SK-N-SH (cell line): ENCODE data around the gene LMAN1L. TPM values are rescaled to one million over a fixed set of nuclear protein-coding genes. Genes with fewer than 3 reads are reported as not detected.

Source experiments
- CTCF ChIA-PET: fragments of 300-600, 350-600 bp; formaldehyde crosslinking; extraction: SDS; loops from one replicate; lab custom pipeline; 2021; lab: Yijun Ruan, JAX
- POLR2A ChIA-PET: fragments of 350-600 bp; sonication (Branson Sonifier 250); formaldehyde crosslinking; extraction: SDS; loops from one replicate; lab custom pipeline; 2020; ENCODE audit warnings: antibody characterized with exemption, inconsistent platforms; lab: Yijun Ruan, JAX
- DNase-seq: peaks from one replicate; pipeline ENCODE4 v3.0.0; 2012
- H2AFZ ChIP-seq: fragments of 200-600 bp; sonication (generic); 2 replicates; pipeline ENCODE4 v1.8.1; 2016; ENCODE audit warnings: antibody characterized with exemption, mild to moderate bottlenecking, low read depth
- H3F3A ChIP-seq: fragments of 200-600 bp; sonication (generic); replicated peaks from 2 replicates; pipeline ENCODE3; 2016; ENCODE audit warnings: antibody characterized with exemption, mild to moderate bottlenecking; ENCODE audit not compliant: insufficient read depth
- H3K27ac ChIP-seq, 2 experiments: fragments of 200-500 bp in 1 of 2; fragments of 200-600 bp in 1 of 2; sonication (Bioruptor generic) in 1 of 2; sonication (generic), shearing (Covaris generic) in 1 of 2; 2 replicates each; pipeline versions ENCODE4 v1.5.1 to v1.6.1; 2014 to 2016; ENCODE audit warnings: low read depth in 2 of 2, inconsistent platforms in 1 of 2, low read length in 1 of 2, mild to moderate bottlenecking in 1 of 2, mixed read lengths in 1 of 2
- H3K27me3 ChIP-seq: fragments of 200-600 bp; sonication (generic), shearing (Covaris generic); 2 replicates; pipeline ENCODE4 v1.6.1; 2016; ENCODE audit warnings: mixed run types; ENCODE audit not compliant: insufficient read depth
- H3K36me3 ChIP-seq, 2 experiments: fragments of 200-500 bp in 1 of 2; fragments of 200-600 bp in 1 of 2; sonication (Bioruptor generic) in 1 of 2; sonication (generic) in 1 of 2; replicated peaks in 1 of 2; 2 replicates each; pipeline versions ENCODE3 to v1.5.1; 2014 to 2016; ENCODE audit warnings: low read length in 1 of 2, mild to moderate bottlenecking in 1 of 2; ENCODE audit not compliant: insufficient read depth in 2 of 2, control insufficient read depth in 1 of 2
- H3K4me1 ChIP-seq, 2 experiments: fragments of 200-500 bp in 1 of 2; fragments of 200-600 bp in 1 of 2; sonication (Bioruptor generic) in 1 of 2; sonication (generic), shearing (Covaris generic) in 1 of 2; 2 replicates each; pipeline versions ENCODE4 v1.5.1 to v1.6.1; 2014 to 2016; ENCODE audit warnings: low read depth in 1 of 2, low read length in 1 of 2, mixed run types in 1 of 2; ENCODE audit not compliant: insufficient read depth in 2 of 2, control insufficient read depth in 1 of 2
- H3K4me2 ChIP-seq: fragments of 200-600 bp; sonication (generic), shearing (Covaris generic); 2 replicates; pipeline ENCODE4 v1.6.1; 2017; ENCODE audit warnings: mixed run types
- H3K4me3 ChIP-seq, 2 experiments: fragments of 200-500 bp in 1 of 2; fragments of 200-600 bp in 1 of 2; sonication (Bioruptor generic) in 1 of 2; sonication (generic), shearing (Covaris generic) in 1 of 2; 2 replicates each; pipeline versions ENCODE4 v1.5.1 to v1.8.1; 2014 to 2016; ENCODE audit warnings: low read depth in 2 of 2, inconsistent platforms in 1 of 2, low read length in 1 of 2, mild to moderate bottlenecking in 1 of 2, mixed read lengths in 1 of 2, moderate library complexity in 1 of 2
- H3K79me2 ChIP-seq: fragments of 200-600 bp; sonication (generic); 2 replicates; pipeline ENCODE4 v1.8.1; 2017; ENCODE audit warnings: mild to moderate bottlenecking; ENCODE audit not compliant: insufficient read depth
- H3K9ac ChIP-seq: fragments of 200-600 bp; sonication (generic); 2 replicates; pipeline ENCODE4 v1.6.1; 2017; ENCODE audit warnings: mixed run types
- H3K9me2 ChIP-seq: fragments of 200-600 bp; sonication (generic); 2 replicates; pipeline ENCODE4 v1.6.1; 2017; ENCODE audit warnings: mixed run types
- H3K9me3 ChIP-seq: fragments of 200-600 bp; sonication (generic); 2 replicates; pipeline ENCODE4 v1.6.1; 2017; ENCODE audit warnings: mixed run types, mild to moderate bottlenecking, moderate library complexity
- H4K20me1 ChIP-seq: fragments of 200-600 bp; sonication (generic); 2 replicates; pipeline ENCODE4 v1.6.1; 2017; ENCODE audit warnings: mild to moderate bottlenecking, mixed run types; ENCODE audit not compliant: insufficient read depth
- EZH2phosphoT487 ChIP-seq: fragments of 200-600 bp; sonication (generic); IDR thresholded peaks from 2 replicates; pipeline ENCODE4 v1.6.1; 2017; ENCODE audit warnings: low read depth, mixed run types, mild to moderate bottlenecking, antibody characterized with exemption, moderate library complexity, borderline replicate concordance
- FOSL2 ChIP-seq: IDR thresholded peaks from 2 replicates; pipeline ENCODE4 v1.4.0; 2012; ENCODE audit warnings: low read depth, mild to moderate bottlenecking, moderate library complexity, borderline replicate concordance
- FOXM1 ChIP-seq: IDR thresholded peaks from 2 replicates; pipeline ENCODE4 v1.4.0; 2012; ENCODE audit warnings: low read depth, mild to moderate bottlenecking
- GABPA ChIP-seq: IDR thresholded peaks from 2 replicates; pipeline ENCODE4 v1.4.0; 2012; ENCODE audit warnings: low read depth, mild to moderate bottlenecking
- RAD21 ChIP-seq: IDR thresholded peaks from 2 replicates; pipeline ENCODE4 v1.6.1; 2012; ENCODE audit warnings: mild to moderate bottlenecking, low read length
- RCOR1 ChIP-seq: fragments of 150-350 bp; IDR thresholded peaks from 2 replicates; pipeline ENCODE4 v1.6.1; 2017; ENCODE audit warnings: antibody characterized with exemption, low read length
- RXRA ChIP-seq: IDR thresholded peaks from 2 replicates; pipeline ENCODE4 v1.4.0; 2012; ENCODE audit warnings: low read depth, mild to moderate bottlenecking, borderline replicate concordance
- TAF1 ChIP-seq: IDR thresholded peaks from 2 replicates; pipeline ENCODE4 v1.6.1; 2012; ENCODE audit warnings: low read depth, mild to moderate bottlenecking, low read length, moderate library complexity, borderline replicate concordance
- TEAD4 ChIP-seq: IDR thresholded peaks from 2 replicates; pipeline ENCODE4 v1.4.0; 2012; ENCODE audit warnings: mild to moderate bottlenecking, borderline replicate concordance; ENCODE audit not compliant: insufficient read depth
- WGBS: methylation state at CpG from one replicate; pipeline ENCODE4 v1.1.6; 2017; ENCODE audit warnings: low lambda C conversion rate; 5-methylcytosine and 5-hydroxymethylcytosine counted together
- polyA plus RNA-seq, 3 experiments: library from polyadenylated mRNA; depleted of rRNA; stranded (reverse); fragments of >200 nt; gene quantifications; 2 replicates each; pipeline ENCODE4 v1.2.3, GENCODE V29; 2012
- TF ChIP-seq, protein P1 (sequence below): fragments of 200-600 bp; sonication (generic); IDR thresholded peaks from 2 replicates; pipeline ENCODE4 v1.6.1; 2017; ENCODE audit warnings: antibody characterized with exemption, mild to moderate bottlenecking, moderate library complexity
- TF ChIP-seq, protein P2 (sequence below): IDR thresholded peaks from 2 replicates; pipeline ENCODE4 v1.4.0; 2012; ENCODE audit warnings: low read depth, borderline replicate concordance

LMAN1L gene
- polyA plus RNA-seq, 1 of the 3 experiments (the other 2 are of a cell fraction) = 0.02 TPM

DNA sequence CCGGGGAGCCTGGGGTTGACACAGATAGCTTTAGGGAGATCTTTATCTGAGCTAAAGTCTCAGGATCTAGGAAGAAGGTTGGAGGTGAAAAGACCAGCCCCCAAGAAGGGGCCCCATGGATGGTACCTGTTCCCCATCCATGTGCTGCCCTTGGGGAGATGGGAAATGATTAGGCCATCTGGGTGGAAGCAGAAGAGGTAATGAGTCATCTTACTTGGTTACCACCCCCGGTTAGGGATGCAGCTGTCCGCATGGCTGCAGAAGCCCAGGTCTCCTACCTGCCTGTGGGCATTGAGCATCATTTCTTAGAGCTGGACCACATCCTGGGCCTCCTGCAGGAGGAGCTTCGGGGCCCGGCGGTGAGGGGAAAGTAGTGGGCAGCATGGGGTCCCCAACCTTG is 10.7 kb downstream of the LMAN1L start:
- no peaks in the 10 kb centered on the region for H4K20me1 ChIP-seq
- H3K36me3 ChIP-seq = no peaks in the 10 kb centered on the region
- H3K4me2 ChIP-seq = no peak overlapping the region
- peaks cover 0 to 19% of the 10 kb centered on the region in 2 experiments; a peak in 1 of 4 replicates for H3K4me1 ChIP-seq
- POLR2A ChIA-PET = no interaction called here
- CTCF ChIA-PET = interaction anchor here (0.5 to 3.8 kb wide), 9 partner anchors 13 to 191 kb away, joined by 3 to 12 read pairs (median 3); partner anchors contain the start of gene CSK
- no peak overlapping the region for H3K4me3 ChIP-seq
- H3F3A ChIP-seq = no peaks in the 10 kb centered on the region
- H3K9ac ChIP-seq = no peak overlapping the region
- no peaks in the 10 kb centered on the region for H3K79me2 ChIP-seq
- H3K27me3 ChIP-seq = peaks cover 24% of the 10 kb centered on the region; the same call in 1 of the 2 replicates
- DNase-seq = no peak
- WGBS = 64% methylated on average over 6 of the region's 6 CpGs
- H2AFZ ChIP-seq = no peak overlapping the region
- TF ChIP-seq, protein P1, sequence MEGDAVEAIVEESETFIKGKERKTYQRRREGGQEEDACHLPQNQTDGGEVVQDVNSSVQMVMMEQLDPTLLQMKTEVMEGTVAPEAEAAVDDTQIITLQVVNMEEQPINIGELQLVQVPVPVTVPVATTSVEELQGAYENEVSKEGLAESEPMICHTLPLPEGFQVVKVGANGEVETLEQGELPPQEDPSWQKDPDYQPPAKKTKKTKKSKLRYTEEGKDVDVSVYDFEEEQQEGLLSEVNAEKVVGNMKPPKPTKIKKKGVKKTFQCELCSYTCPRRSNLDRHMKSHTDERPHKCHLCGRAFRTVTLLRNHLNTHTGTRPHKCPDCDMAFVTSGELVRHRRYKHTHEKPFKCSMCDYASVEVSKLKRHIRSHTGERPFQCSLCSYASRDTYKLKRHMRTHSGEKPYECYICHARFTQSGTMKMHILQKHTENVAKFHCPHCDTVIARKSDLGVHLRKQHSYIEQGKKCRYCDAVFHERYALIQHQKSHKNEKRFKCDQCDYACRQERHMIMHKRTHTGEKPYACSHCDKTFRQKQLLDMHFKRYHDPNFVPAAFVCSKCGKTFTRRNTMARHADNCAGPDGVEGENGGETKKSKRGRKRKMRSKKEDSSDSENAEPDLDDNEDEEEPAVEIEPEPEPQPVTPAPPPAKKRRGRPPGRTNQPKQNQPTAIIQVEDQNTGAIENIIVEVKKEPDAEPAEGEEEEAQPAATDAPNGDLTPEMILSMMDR = no peak
- no peak for TF ChIP-seq RXRA
- TF ChIP-seq RAD21 = no peak
- no peaks in the 10 kb centered on the region for H3K9me3 ChIP-seq
- no peak overlapping the region for H3K27ac ChIP-seq
- no peaks in the 10 kb centered on the region for H3K9me2 ChIP-seq

DNA sequence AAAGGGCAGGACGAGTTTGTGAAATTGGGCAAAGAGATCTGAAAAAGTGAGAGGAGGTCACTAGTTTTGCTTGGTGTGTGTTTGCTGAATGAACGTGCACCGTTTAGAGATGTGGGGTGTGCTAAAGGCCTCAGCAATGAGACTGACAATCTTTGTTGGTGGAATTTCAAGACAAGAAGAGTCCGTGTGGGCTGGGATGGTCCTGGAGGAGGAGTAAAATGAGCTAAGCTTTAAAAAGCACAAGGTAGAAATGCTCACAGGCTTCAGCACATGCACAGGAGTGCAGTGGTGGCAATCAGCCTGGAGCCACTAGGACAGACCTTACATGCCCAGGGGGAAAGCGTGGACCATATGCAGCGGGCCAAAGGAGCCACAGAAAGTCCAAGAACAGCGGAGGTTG is 12.3 kb downstream of the LMAN1L start:
- WGBS = 36% methylated on average over 7 of the region's 7 CpGs
- no peaks in the 10 kb centered on the region for H3K36me3 ChIP-seq
- peaks cover 0 to 19% of the 10 kb centered on the region in 2 experiments; a peak in 1 of 4 replicates for H3K4me1 ChIP-seq
- H4K20me1 ChIP-seq = no peaks in the 10 kb centered on the region
- H3K4me2 ChIP-seq = no peak overlapping the region
- no peak overlapping the region for H2AFZ ChIP-seq
- H3K79me2 ChIP-seq = no peaks in the 10 kb centered on the region
- H3K9me3 ChIP-seq = no peaks in the 10 kb centered on the region
- ChIA-PET CTCF (interaction anchor here (1.0 to 10.2 kb wide), 7 partner anchors 8 to 126 kb away, joined by 4 to 82 read pairs (median 7); partner anchors contain the start of gene CSK), POLR2A (no interaction called here)
- H3F3A ChIP-seq = no peaks in the 10 kb centered on the region
- H3K9me2 ChIP-seq = no peaks in the 10 kb centered on the region
- H3K9ac ChIP-seq = no peak overlapping the region
- no peak for DNase-seq
- H3K4me3 ChIP-seq = no peak overlapping the region
- H3K27me3 ChIP-seq = peaks cover 24% of the 10 kb centered on the region; the same call in 1 of the 2 replicates
- no peak overlapping the region for H3K27ac ChIP-seq
- TF ChIP-seq, protein P2, sequence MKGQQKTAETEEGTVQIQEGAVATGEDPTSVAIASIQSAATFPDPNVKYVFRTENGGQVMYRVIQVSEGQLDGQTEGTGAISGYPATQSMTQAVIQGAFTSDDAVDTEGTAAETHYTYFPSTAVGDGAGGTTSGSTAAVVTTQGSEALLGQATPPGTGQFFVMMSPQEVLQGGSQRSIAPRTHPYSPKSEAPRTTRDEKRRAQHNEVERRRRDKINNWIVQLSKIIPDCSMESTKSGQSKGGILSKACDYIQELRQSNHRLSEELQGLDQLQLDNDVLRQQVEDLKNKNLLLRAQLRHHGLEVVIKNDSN = no peak
- TF ChIP-seq FOSL2 (no peak), EZH2phosphoT487 (no peak), RCOR1 (no peak), FOXM1 (no peak), TAF1 (no peak), RAD21 (no peak), GABPA (no peak), TEAD4 (no peak)
